ENCODE measurements around the gene SAMD8.
"Not testable (repeated sequence)": the region's sequence is repeated elsewhere in the genome, so short reads cannot be mapped to it uniquely, and the experiment has no call there.

- TF ChIP-seq, protein P1, sequence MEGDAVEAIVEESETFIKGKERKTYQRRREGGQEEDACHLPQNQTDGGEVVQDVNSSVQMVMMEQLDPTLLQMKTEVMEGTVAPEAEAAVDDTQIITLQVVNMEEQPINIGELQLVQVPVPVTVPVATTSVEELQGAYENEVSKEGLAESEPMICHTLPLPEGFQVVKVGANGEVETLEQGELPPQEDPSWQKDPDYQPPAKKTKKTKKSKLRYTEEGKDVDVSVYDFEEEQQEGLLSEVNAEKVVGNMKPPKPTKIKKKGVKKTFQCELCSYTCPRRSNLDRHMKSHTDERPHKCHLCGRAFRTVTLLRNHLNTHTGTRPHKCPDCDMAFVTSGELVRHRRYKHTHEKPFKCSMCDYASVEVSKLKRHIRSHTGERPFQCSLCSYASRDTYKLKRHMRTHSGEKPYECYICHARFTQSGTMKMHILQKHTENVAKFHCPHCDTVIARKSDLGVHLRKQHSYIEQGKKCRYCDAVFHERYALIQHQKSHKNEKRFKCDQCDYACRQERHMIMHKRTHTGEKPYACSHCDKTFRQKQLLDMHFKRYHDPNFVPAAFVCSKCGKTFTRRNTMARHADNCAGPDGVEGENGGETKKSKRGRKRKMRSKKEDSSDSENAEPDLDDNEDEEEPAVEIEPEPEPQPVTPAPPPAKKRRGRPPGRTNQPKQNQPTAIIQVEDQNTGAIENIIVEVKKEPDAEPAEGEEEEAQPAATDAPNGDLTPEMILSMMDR (IDR thresholded peaks at IDR 0.05) = not testable (repeated sequence)
- not testable (repeated sequence) for TF ChIP-seq EZH2 (IDR thresholded peaks at IDR 0.05; ENCODE audit: borderline replicate concordance, insufficient read depth, low read depth, low read length, poor library complexity, severe bottlenecking)
Measured at GRCh38 chr10:75188522-75188921, 77.1 kb downstream of the SAMD8 start.

Measured in B cell (primary cell).